ENCODE measurements around the gene NR2F1-AS1.

Gene NR2F1-AS1

GRCh38 chr5:93589152-93589828, 8.3 kb upstream of the NR2F1-AS1 start:
- DNase-seq (ENCODE audit: low spot score), result no peak

GRCh38 chr5:93588352-93589151, 7.5 kb upstream of the NR2F1-AS1 start:
- no peak for DNase-seq (ENCODE audit: low spot score)

- no peak for DNase-seq (ENCODE audit: low spot score)
These were observed 6.8 kb upstream of the NR2F1-AS1 start for GRCh38 chr5:93587597-93588351.

- DNase-seq (ENCODE audit: low spot score), result no peak
These were observed 5.9 kb upstream of the NR2F1-AS1 start for GRCh38 chr5:93586736-93587596.

- no peak for DNase-seq (ENCODE audit: low spot score)
These were observed 4.9 kb upstream of the NR2F1-AS1 start for GRCh38 chr5:93585767-93586385.

GRCh38 chr5:93585041-93585766, 4.2 kb upstream of the NR2F1-AS1 start:
- DNase-seq (ENCODE audit: low spot score), result no peak

GRCh38 chr5:93584596-93585040, 3.6 kb upstream of the NR2F1-AS1 start:
- no peak for DNase-seq (ENCODE audit: low spot score)

GRCh38 chr5:93583768-93584595, 3.0 kb upstream of the NR2F1-AS1 start:
- no peak for DNase-seq (ENCODE audit: low spot score)

- peak; percentile 12 for DNase-seq (ENCODE audit: low spot score)
These were observed 2.4 kb upstream of the NR2F1-AS1 start for GRCh38 chr5:93583439-93583767.

- peak; percentile 79 for DNase-seq (ENCODE audit: low spot score)
These were observed 1.8 kb upstream of the NR2F1-AS1 start, which contains the start of gene NR2F1 for GRCh38 chr5:93582677-93583438. Gene NR2F1, plus strand, starts transcription at chr5:93583222. Its CDS starts 1,802 bp downstream, at chr5:93585024.

- DNase-seq (ENCODE audit: low spot score), result no peak
These were observed 1.1 kb upstream of the NR2F1-AS1 start for GRCh38 chr5:93582167-93582462.

GRCh38 chr5:93580063-93580926, 724 bp downstream of the NR2F1-AS1 start:
- DNase-seq (ENCODE audit: low spot score), result no peak

GRCh38 chr5:93579692-93580062, 1.3 kb downstream of the NR2F1-AS1 start:
- no peak for DNase-seq (ENCODE audit: low spot score)

GRCh38 chr5:93578813-93579691, 2.0 kb downstream of the NR2F1-AS1 start:
- DNase-seq (ENCODE audit: low spot score), result no peak

- DNase-seq (ENCODE audit: low spot score), result no peak
These were observed 2.9 kb downstream of the NR2F1-AS1 start for GRCh38 chr5:93577854-93578812.

All from hematopoietic multipotent progenitor cell treated with erythropoietin and hydrocortisone succinate and interleukin-3 and kit ligand, for 15 days (in vitro differentiated cells).